GF-D8 (cell line): ENCODE results near the gene EDAR.

Source experiments
- DNase-seq: peaks from one replicate; lab custom pipeline; 2025; lab: John Stamatoyannopoulos, UW

EDAR gene

DNA sequence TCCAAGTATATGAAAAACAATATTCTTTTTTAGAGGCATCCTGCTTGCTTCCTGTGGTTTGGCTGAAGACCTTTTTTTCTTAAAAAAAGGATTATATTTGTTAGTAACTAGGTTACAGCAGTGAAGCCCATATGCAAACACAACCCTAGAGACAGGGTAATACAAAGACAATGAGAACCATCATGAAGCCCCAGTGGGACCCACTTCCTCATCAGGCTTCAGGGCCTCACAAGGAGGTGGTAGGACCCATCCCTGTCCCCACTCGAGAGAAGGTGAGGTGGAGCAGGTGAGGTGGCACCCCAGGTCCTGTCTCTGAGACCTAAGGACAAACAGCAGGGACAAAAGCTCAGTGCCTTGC is 80.3 kb downstream of the EDAR start:
- no peak for DNase-seq

DNA sequence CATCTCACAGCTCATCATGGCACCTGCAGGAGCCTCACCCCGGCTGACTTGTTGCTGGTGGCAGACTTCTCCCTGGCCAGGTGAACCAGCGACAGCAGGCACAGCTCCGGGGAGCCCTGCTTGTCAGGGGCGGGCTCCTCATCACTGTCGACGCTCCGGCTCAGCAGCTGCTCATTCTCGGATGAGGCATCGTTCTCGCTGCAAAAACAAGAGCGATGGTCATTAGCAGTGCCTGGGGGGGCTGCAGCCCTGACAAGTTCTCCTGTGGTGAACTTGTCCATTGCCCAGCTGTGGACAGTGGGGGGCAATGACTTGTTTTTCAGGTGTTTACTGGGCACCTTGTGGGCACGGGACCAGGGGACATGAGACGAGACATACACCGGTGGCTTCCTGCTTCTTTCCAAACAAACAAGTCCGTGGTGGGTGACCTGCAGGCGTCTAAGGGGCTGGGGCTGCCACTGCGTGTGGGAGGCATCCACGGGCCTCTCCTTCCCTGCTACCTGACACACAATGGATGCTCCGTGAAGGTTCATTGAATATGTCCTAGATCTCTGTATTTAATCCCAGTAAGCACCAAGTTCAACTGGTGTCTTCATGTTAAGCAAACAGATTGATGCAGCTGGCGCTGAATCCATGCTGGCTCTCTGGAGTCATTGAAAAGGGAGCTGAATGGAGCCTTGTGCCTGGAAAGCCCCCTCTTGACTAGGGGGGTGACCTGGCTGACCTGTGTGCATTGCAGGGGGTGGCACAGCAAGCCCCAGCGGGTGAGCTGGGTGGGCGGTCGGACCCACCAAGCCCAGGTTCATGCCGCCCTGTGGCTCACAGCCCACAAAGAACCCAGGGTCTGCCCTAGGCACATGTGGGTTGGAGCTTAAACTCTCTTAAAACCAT is 81.0 kb downstream of the EDAR start:
- DNase-seq, result no peak

DNA sequence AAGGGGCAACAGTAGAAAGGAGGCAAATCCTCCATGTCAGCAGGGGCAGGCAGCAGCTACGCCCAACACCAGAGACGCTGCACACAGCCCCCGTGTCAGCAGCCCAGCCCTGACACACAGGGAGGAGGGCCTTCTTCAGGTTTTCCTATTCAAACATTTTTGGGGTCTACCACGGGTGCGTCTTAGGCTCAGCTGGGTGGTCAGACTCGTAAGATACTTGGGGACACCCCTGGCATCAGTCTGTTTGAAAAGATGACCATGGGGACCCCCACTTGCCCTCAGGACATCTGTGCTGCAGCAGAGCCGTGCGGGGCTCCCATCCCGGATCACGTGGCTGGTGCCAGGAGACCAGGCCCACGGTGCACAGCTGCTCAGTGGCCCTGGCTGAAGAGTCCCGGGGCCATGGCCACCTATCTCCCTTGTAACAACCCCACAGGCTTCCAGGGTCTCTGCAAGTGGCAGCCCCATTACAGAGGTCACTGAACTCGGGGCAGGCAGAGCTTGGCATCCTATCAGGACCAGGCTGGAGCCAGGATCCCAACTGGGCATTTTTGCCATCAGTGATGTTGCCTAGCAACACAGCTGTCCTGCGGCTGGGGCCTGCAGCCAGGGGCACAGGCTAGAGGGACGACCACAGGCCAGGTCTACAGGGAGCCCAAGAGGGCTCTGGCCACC is 82.5 kb downstream of the EDAR start:
- no peak for DNase-seq

DNA sequence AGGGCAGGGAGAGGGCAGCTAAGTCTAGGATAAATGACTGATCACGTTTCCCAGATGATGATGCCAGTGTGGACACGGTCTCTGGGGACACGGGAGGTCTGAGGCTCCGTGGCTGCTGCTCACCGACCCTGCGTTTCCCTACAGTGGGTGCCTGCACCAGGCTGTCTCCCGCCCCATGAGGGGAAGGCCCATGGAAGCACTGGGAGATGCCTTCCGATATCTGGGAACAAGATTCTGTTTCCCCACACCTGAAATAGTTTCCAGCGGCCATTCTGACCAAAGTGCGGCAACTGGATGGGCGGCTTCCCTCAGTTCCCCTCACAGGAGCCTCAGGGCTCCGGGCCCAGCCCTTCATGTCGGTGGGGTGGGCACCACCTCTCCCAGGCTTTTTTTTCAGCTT is 83.1 kb downstream of the EDAR start:
- DNase-seq, result no peak

DNA sequence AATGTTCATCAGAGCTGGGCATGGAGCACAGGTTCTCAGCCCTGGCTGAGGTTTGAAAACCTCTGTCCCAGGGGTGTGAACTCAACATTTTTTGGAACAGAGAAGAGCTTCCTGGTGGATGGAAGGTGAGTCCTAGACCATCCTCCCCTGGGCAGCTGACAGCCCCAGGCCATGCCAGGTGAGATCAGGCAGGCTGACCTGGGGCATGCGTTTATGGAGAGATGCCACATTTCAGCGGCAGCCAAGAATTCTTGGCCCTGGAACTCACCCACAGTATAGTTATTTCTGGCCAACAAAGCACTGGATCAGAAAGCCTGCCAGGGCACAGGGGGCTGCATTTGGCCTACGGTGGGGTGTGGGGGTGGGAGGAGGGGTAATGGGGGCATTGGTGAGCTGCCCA is 83.8 kb downstream of the EDAR start:
- no peak for DNase-seq

DNA sequence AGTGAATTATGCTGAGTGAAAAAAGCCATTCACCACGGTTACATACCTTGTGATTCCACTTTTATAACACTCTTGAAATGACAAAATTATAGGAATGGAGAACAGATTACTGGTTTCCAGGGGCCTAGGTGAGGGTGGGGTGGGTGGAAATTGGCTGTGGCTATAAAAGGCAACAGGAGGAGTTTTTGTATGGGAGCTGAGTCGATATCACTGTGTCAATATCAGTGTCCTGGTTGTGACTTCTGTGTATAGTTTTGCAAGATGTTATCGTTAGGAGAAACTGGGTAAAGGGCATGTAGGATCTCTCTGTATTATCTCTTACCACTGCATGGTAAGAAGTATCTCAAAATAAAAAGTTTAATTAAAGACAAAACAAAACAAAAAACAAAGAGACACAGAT is 84.3 kb downstream of the EDAR start:
- DNase-seq, result no peak

DNA sequence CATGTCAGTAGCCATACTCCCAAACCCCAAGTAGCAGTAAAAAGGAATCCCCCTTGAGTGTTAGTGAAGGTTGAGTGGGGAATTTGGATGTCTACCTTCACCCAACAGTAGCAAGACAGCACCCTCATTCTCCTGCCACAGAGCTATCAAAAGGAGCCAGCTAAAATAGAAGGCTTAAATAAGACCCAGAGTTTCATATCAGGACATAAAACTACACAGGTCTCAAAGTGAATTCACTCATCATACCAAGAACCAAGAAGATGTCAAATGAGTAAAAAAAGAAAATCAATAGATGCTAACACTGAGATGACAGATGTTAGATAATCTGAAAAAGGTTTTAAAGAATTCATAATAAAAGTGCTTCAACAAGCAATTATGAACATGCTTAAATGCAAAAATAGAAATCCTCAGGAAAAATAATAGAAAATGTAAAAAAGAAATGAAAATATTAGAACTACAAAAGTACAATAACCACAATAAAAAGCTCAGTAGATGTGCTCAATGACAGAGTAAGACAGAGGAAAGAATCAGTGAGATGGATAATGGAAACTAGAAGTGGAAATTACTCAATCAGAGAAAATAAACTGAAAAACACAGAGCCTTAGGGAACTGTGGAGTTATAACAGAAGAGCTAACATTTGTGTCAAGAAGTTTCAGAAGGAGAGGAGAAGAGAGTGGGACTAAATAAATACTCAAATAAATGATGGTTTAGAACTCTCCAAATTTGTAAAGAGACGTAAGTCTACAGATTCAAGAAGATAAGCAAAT is 90.5 kb downstream of the EDAR start:
- DNase-seq, result no peak

DNA sequence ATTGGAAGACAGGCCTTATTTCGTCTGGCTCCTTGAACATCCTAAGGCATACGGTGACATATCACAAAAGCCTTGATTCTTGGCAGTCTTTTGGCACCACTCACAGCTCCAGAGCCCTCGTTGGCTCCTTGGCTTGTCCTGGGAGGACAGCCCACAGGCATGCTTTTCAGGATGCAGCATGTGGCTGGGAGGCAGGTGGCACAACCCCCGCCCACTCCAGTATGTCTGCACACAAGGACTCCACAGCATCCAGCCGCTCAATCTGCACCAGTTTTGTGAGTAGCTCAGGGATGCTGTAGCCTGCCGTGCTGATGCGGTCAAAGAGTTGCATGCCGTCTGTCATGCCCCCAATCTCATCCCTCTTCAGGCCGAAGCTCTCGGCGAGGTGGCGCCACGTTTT is 92.3 kb downstream of the EDAR start:
- no peak for DNase-seq

DNA sequence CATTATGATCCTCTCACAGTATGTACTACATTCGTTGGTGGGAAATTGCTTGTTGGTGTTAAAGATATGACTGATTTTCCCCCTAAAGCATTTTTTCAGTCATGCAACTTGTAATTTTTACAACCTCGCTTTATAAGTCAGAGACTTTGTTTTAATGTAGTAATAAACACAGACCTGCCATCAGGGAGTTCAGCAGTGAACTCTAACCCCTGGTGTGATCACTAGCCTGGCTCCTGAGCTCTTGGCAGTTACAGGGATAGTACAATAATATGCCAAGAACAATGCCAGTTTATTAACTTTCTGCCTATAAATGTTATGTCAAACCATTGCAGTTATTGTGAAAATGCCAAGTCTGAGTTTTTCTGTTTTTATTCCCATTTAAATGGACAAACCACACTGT is 93.8 kb downstream of the EDAR start:
- DNase-seq, result no peak

DNA sequence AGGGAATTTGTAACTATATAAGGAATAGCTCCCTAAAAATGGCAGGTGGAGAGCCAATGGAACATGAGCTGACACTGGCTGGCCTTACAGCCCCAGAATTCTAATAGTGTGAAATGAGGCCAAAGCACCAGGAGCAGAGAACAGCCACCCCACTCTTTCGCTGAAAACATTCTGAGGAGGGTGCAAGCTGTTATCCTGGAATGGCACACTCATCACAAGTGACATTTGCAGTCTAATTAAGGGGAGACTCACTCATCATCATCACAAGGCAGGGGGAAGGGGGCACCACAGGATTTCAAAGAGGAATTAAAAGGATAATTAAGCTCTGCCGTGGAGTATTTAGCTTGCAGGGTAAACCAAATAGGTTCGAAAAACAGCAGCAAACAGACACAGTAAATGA is 94.3 kb downstream of the EDAR start:
- DNase-seq, result no peak

DNA sequence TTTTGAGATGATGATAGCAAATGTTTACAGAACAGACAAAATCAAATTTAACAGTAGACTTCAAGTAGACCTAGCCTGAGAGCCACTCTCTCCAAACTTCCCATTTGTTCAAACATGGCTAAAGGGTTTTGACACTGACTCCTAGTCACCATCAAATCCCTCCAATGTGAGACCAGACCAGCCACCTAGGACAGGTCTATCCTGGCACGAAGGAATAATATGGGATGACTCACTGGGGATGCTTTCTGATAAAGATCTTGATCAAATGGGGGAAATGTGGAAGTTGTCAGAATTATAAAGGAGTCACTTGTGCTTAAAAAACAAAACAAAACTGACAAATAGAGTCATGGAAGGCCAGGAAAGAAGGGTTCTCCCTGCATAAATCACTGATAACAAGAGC is 95.7 kb downstream of the EDAR start:
- no peak for DNase-seq

DNA sequence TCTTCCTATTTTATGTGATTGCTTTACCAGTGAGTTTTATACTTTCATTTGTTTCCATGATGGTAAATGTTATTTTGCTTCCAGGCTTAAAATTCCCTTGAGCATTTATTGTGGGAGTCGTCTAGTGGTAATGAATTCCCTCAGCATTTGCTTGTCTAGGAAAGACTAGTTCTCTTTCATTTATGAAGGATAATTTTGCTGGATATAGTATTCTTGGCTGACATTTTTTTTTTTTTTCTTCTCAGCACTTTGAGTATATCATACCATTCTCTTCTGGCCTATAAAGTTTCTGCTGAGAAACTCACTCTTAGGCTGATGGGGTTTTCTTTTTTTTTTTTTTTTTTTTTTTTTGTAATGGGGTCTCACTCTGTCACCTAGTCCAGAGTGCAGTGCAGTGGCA is 99.1 kb downstream of the EDAR start:
- no peak for DNase-seq

DNA sequence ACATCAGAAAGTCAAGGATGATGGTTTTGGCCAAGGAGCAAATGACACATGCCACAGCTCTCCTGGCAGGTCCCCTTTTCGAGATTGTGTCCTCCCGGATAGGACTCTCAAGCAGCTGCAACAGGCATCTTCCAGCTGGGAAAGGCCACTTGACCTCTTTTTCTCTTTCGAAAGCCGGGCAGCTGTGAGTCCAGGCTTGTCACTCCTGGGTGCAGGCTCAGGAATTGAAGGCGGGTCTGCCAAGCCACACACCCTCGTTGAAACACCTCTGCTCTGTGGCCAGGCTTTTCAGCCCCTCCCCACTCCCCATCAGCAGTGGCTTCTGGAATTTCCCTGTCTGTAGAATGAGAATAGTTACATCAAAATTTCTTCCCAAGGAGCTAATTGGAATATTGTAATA is 104.4 kb downstream of the EDAR start:
- no peak for DNase-seq

DNA sequence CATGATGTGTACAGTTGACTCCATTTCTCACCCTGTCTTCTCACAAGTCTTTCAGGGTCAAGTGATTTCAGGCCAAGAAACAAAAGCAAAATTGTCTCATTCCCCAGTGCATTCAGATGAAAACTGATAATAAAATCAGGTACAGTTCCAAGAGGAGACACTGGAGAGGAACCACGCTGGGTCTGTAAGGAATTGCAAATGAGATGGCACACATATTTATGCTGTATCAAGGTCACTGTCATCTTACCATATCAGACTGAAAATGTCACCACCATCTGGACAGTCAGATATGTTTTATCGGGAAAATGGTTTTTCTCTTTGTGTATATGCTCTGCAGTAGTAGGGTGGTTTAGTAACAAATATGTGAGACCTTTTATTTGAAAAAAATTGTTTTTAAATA is 110.7 kb downstream of the EDAR start:
- DNase-seq, result no peak

DNA sequence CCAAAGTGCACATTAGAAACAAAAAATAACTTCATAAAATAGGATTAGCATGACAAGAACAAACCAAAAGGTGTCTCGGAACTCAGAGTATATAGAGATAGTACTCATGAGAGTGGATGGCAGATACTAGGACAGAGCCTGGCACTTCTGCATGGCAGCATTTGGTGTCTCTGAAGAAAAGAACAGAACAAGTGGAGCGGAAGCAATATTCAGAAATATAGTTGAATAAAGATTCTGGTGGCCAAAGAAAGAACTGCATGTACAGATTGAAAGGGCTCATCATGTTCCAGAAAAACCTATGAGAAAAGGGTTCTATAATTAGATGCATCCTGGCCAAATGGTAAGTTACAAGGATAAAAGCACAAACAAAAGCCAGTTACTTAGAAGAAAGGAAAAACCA is 111.5 kb downstream of the EDAR start:
- DNase-seq, result no peak

DNA sequence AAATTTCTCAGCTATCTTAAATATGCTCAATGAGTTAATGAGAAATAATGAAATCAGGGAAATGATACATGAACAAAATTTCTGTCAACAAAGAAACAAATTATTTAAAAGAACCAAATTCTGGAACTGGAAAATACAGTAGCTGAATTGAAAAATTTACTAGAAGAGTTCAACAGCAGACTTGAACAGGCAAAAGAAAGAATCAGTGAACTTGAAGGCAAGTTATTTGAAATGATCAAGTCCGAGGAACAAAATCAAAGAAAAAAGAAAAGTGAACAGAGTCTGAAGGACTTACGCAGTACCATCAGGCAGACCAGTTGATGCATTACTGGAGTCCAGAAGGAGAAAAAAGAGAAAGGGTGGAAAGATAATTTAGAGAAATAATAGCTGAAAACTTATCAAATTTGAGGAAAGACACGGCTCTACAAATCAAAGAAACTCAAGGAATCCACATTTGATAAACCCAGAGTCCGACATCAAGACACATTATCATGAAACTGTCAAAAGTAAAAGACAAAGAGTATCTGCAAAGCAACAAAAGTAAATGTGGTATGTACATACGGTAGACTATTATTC is 118.9 kb downstream of the EDAR start:
- no peak for DNase-seq

DNA sequence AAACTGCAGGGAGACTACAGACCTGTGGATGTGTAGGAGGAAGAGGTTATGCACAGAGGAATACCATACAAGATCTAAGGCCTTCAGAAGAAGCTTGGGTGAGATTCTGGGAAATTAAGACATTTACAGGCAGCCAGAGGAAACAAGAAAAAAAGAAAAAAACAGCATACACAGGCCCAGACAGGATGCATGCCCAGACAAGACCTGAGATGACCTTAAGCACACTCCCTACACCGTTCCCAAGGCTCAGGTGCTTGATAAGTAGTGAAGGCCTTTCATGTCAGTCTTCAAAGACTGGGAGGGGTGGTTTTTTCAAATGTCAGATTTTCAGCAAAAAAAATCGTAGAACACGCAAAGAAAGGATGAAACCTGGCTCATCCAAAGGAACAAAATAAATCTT is 119.5 kb downstream of the EDAR start:
- no peak for DNase-seq

DNA sequence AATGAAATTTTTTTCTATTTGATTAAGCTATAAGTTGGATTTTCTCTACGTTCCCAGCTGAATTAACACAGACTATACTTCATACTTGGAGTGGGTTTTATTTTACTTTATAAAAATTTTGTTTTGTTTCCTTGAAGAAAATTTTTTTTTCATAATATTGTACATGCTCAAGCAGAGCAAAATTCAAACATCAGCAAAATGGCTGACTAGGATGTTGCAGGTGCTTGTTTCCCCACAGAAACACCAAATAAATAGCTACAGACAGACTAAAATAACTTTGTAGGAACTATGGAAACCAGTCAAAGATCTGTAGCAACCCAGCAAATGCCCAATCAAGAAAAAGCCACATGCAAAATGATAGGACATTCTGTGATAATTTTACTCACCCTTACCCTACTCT is 120.1 kb downstream of the EDAR start:
- no peak for DNase-seq

DNA sequence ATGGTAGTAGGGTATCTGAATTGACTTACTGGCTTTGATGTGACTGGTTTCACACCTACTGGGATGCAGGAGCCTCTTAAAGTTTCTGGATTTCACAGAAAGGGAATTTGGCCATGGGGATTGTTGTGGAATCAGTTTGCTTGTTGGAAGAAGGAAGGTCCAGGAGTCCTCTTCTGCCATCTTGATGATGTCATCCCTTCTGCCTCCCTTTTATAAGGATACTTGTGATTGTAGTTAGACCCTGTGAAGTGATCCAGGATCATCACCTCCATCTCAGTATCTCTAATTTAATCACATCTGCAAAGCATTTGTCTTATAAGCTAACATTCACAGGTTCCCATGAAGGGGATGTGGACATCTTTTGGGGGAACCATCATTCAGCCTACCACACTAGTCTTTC is 123.0 kb downstream of the EDAR start:
- no peak for DNase-seq

DNA sequence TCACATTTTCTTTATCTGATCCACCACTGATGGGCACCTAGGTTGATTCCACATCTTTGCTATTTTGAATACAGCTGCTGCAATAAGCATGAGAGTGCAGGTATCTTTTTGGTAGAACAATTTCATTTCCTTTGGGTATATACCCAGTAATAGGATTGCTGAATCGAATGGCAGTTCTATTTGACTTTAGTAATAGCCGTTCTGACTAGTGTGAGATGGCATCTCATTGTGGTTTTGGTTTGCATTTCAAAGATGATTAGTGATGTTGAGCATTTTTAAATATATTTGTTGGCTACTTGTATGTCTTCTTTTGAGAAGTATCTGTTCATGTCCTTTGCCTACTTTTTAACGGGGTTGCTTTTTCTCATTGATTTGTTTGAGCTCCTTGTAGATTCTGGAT is 130.1 kb downstream of the EDAR start:
- DNase-seq, result no peak

DNA sequence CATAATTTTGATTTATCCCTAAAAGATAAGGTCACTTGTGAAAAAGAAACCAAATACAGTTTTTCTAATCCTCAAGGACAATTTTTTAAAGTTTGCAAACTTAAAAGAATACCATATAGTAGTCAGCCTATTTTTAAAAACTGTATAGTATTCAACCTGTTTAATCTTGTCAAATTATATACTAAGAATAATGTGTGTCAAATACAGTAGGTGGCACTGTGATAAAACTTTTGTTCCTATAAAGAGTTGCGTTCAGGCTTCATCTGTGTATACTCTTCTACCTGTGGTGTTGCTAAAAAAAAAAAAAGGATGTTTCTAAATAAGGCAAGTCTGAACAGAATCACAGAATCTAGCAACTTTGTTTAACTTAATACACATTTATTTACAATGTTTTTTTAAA is 133.8 kb downstream of the EDAR start:
- no peak for DNase-seq

DNA sequence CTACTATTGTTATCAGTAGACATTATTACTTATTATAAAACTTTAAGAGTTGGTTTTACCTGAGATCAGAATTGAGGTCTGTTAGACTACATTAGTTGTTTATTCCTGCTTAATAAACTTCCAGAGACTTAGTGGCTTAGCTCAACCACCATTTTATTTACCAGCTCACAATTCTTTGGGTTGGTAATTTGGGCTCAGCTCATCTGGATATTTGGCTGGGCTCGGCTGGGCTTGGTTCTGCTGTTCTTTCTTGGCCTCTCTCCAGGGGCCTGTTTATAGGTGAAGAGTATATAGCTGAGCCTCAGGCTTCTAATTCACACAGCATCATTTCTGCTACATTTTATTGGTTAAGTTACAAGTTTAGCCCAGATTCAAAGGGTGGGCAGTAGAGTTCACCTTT is 134.5 kb downstream of the EDAR start:
- DNase-seq, result no peak

DNA sequence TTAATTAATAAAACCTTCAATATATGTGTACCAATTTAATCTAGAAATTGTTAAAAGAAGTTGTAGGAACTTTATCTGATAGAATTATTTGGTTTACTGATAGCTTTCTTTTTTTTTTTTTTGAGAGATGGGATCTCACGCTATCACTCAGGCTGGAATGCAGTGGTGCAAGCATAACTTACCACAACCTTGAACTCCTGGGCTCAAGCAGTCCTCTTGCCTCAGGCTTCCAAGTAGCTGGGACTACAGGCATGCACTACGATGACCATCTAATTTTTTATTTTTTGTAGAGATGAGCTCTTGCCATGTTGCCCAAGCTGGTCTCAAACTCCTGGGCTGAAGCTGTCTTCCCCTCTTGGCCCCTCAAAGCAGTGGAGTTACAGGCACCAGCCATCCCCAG is 135.6 kb downstream of the EDAR start:
- DNase-seq, result no peak
